HepG2 (cell line): Measurements from ENCODE around the gene NAPEPLD. TPM values are rescaled to one million over a fixed set of nuclear protein-coding genes. Genes with fewer than 3 reads are reported as not detected.
A peak's percentile ranks its signal among the peaks of the same experiment; 100 is the strongest.

Experiments
- ATAC-seq: fragments of 200-7000 bp; cut with Tn5 transposase; 3 replicates; pipeline ENCODE4 v1.9.1; 2020; ENCODE audit warnings: mild to moderate bottlenecking, moderate library complexity
- BruUV-seq: library from RNA; stranded (reverse); fragments of 400-500 nt; replicated peaks from 2 replicates; lab custom pipeline; 2021; lab: Mats Ljungman, UMichigan
- CTCF ChIA-PET: fragments of 300-600 bp; formaldehyde crosslinking; extraction: SDS; loops from one replicate; lab custom pipeline; 2021; ENCODE audit warnings: low total read pairs, inconsistent platforms, low intra/inter-chr PET ratio; lab: Yijun Ruan, JAX
- POLR2A ChIA-PET: fragments of 350-600 bp; sonication (Branson Sonifier 250); formaldehyde crosslinking; loops from one replicate; lab custom pipeline; 2020; ENCODE audit warnings: antibody characterized with exemption, inconsistent platforms; lab: Yijun Ruan, JAX
- DNase-seq: peaks from one replicate; pipeline ENCODE4 v3.0.0-alpha.2; 2015; ENCODE audit warnings: low spot score
- FAIRE-seq: peaks from 3 replicates; lab custom pipeline; 2011; peaks lifted over from hg19 to GRCh38; lab: Jason Lieb, UNC
- H2AFZ ChIP-seq: one replicate; pipeline ENCODE4 v1.6.1; 2011; ENCODE audit warnings: low read length, inconsistent platforms
- H3K27ac ChIP-seq: fragments of 300-600 bp; 3 replicates; pipeline ENCODE4 v1.8.0; 2011; ENCODE audit warnings: mixed run types, mild to moderate bottlenecking, mixed read lengths, low read length, inconsistent platforms; ENCODE audit not compliant: insufficient read depth; ENCODE audit errors: extremely low read length
- H3K27me3 ChIP-seq, 2 experiments: fragments of 200-600 bp in 1 of 2; 2 replicates in 1 of 2; 3 replicates in 1 of 2; pipeline versions ENCODE4 v1.6.0 to v1.8.0; 2011; ENCODE audit warnings: low read length in 2 of 2, mild to moderate bottlenecking in 2 of 2, moderate library complexity in 2 of 2, inconsistent platforms in 1 of 2; ENCODE audit not compliant: insufficient read depth in 2 of 2, control insufficient read depth in 1 of 2
- H3K36me3 ChIP-seq, 2 experiments: fragments of 200-600 bp in 1 of 2; replicated peaks in 1 of 2; 2 replicates in 1 of 2; 3 replicates in 1 of 2; pipeline versions ENCODE4 v1.5.1 to v1.8.0; 2011; ENCODE audit warnings: low read length in 2 of 2, inconsistent platforms in 1 of 2; ENCODE audit not compliant: insufficient read depth in 2 of 2, control insufficient read depth in 1 of 2
- H3K4me1 ChIP-seq: 2 replicates; pipeline ENCODE4 v1.5.1; 2012; ENCODE audit warnings: low read length, inconsistent platforms; ENCODE audit not compliant: insufficient read depth
- H3K4me2 ChIP-seq: 2 replicates; pipeline ENCODE4 v1.6.0; 2011; ENCODE audit warnings: low read depth, low read length, inconsistent platforms
- H3K4me3 ChIP-seq, 3 experiments: fragments of 200-600 bp in 1 of 3; sonication (generic), shearing (Covaris generic) in 1 of 3; replicated peaks in 1 of 3; 2 replicates each; pipeline ENCODE4 v1.5.1; 2011 to 2016; ENCODE audit warnings: low read length in 3 of 3, inconsistent platforms in 2 of 3, low read depth in 2 of 3, mild to moderate bottlenecking in 2 of 3, control low read depth in 1 of 3, mixed read lengths in 1 of 3; ENCODE audit not compliant: insufficient read depth in 1 of 3
- H3K79me2 ChIP-seq: one replicate; pipeline ENCODE4 v1.6.1; 2011; ENCODE audit warnings: low read length, inconsistent platforms; ENCODE audit not compliant: insufficient read depth
- H3K9ac ChIP-seq: 2 replicates; pipeline ENCODE4 v1.6.0; 2011; ENCODE audit warnings: mild to moderate bottlenecking, low read depth, low read length, inconsistent platforms; ENCODE audit not compliant: insufficient read depth
- H3K9me3 ChIP-seq: 2 replicates; pipeline ENCODE4 v1.5.1; 2012; ENCODE audit warnings: mild to moderate bottlenecking, low read length
- H4K20me1 ChIP-seq: 2 replicates; pipeline ENCODE4 v1.6.0; 2011; ENCODE audit warnings: inconsistent platforms, mild to moderate bottlenecking, low read length, moderate library complexity; ENCODE audit not compliant: insufficient read depth
- CEBPB ChIP-seq: IDR thresholded peaks from 2 replicates; pipeline ENCODE4 v1.6.1; 2011; ENCODE audit warnings: low read depth, low read length, improper control_type of control experiment, borderline replicate concordance
- HDAC1 ChIP-seq: sonication (generic); formaldehyde crosslinking; IDR thresholded peaks from 2 replicates; pipeline ENCODE4 v1.5.1; 2020; ENCODE audit warnings: mild to moderate bottlenecking, missing genetic modification reagents
- MEIS1 ChIP-seq: sonication (generic); formaldehyde crosslinking; IDR thresholded peaks from 2 replicates; pipeline ENCODE4 v1.9.0; 2021; ENCODE audit warnings: mild to moderate bottlenecking, missing genetic modification reagents, moderate library complexity, borderline replicate concordance
- PCBP1 ChIP-seq: fragments of 200-400 bp; formaldehyde crosslinking; IDR thresholded peaks from 2 replicates; pipeline ENCODE4 v1.6.1; 2017; ENCODE audit warnings: mild to moderate bottlenecking, low read depth, low read length, borderline replicate concordance
- RFX5 ChIP-seq: IDR thresholded peaks from 2 replicates; pipeline ENCODE4 v1.6.1; 2011; ENCODE audit warnings: low read depth, low read length, improper control_type of control experiment
- WGBS: methylation state at CpG from one replicate; pipeline ENCODE4 v1.1.6; 2017; ENCODE audit warnings: low lambda C conversion rate; 5-methylcytosine and 5-hydroxymethylcytosine counted together
- in situ Hi-C: cut with HindIII; loops from 2 replicates; pipeline ENCODE4 v1.10.0; 2017; ENCODE audit warnings: low pct_unique_long_range_greater_than_20kb; ENCODE audit not compliant: extremely low pct_ligation_motif_present
- intact Hi-C: fragments of 100-400 bp; cut with micrococcal nuclease; formaldehyde crosslinking; loops from one replicate; pipeline ENCODE4 v1.10.0; 2022; ENCODE audit not compliant: unreplicated experiment
- polyA plus RNA-seq, 8 experiments: library from polyadenylated mRNA; depleted of rRNA in 3 of 8; stranded (reverse) in 7 of 8; unstranded in 1 of 8; fragments of >200 nt; fragmentation: Illumina TruSeq in 4 of 8; extraction: Trizol in 4 of 8; gene quantifications; 2 replicates each; pipeline versions ENCODE4 v1.2.1 to v1.2.3, GENCODE V29; 2011 to 2016; ENCODE audit warnings: low read depth in 4 of 8, missing spikeins in 1 of 8, mixed read lengths in 1 of 8; ENCODE audit not compliant: insufficient read depth in 1 of 8
- total RNA-seq, 5 experiments: library from RNA; depleted of rRNA; stranded (reverse); fragments of >200 nt; fragmentation: Illumina TruSeq; extraction: Trizol; gene quantifications; 2 replicates each; pipeline ENCODE4 v1.2.3, GENCODE V29; 2016; ENCODE audit warnings: low read depth in 1 of 5

Gene NAPEPLD
- total and polyA plus RNA-seq, 2 of the 13 experiments (the other 11 are each of a cell fraction or from before 2014, with no cell fraction given): 3.4 to 5.6 TPM

DNA sequence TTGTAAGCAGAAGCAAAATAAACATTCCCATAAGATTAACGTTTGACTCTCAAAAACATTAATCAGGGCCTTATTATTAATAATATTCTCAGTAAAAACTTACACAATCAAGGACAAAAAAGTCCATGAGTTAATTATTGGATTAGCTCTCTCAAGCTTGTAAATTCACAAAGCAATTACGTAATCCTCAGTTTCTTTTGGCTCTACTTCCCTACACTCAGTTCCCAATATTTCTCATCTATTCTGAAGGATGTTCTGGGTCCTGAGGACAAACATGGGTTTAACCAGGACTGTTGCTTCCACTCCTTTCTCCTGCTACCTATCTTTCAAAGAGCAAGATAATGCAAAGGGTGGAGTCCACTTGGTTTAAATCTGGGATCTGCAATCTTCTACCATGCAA is 89.4 kb downstream of the NAPEPLD start:
- no peak overlapping the region for H3K27ac ChIP-seq
- no peak overlapping the region for H3K9ac ChIP-seq
- H3K9me3 ChIP-seq: no peaks in the 10 kb centered on the region
- in situ Hi-C loops (loop anchor here (25.0 kb wide), 1 partner anchor 297 kb away; no protein-coding TSS in a partner anchor), intact Hi-C loops (no loop called here)
- POLR2A ChIA-PET: interaction anchor here (1.3 kb wide), 1 partner anchor 15 kb away, joined by 3 read pairs; the partner anchor contains the start of gene FBXL13
- H3K4me2 ChIP-seq: no peak overlapping the region
- TF ChIP-seq CEBPB: peak; percentile 57
- no peak for TF ChIP-seq HDAC1
- no peak for TF ChIP-seq MEIS1 (CRISPR knock-in tag)
- no peaks in the 10 kb centered on the region for H4K20me1 ChIP-seq
- no peaks in the 10 kb centered on the region; the same call in 1 of the 2 replicates for H3K4me1 ChIP-seq
- FAIRE-seq: no peak
- WGBS: 46% methylated on average over 2 of the region's 2 CpGs
- CTCF ChIA-PET: no interaction called here
- DNase-seq: no peak
- H3K27me3 ChIP-seq: no peaks in the 10 kb centered on the region
- H3K4me3 ChIP-seq: no peak overlapping the region
- H2AFZ ChIP-seq: no peak overlapping the region
- no peaks in the 10 kb centered on the region for H3K36me3 ChIP-seq
- H3K79me2 ChIP-seq: no peaks in the 10 kb centered on the region
- no TSS peak for BruUV-seq
- ATAC-seq: no peak

DNA sequence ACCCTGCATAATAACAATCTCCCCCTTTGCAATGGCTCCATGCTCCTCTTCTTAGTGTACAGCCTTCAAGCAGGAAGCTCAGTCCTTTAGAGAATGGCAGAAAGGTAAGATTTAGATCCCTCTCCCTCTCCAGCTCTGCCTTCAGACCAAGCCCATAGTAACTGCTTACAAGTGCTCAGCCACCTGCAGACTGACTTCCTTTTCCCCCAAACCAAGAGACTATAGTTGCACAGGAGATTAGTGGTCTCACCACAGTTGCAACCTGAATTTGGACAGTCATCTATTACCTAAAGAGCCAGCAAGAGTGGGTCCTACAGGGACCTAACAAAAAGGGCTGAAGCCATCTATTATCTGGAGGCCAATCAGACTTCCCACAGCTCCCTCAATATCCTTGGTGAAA is 90.8 kb downstream of the NAPEPLD start:
- CTCF ChIA-PET: no interaction called here
- Histone ChIP-seq H3K79me2 (no peaks in the 10 kb centered on the region), H3K27me3 (no peaks in the 10 kb centered on the region), H4K20me1 (no peaks in the 10 kb centered on the region), H2AFZ (no peak overlapping the region), H3K27ac (no peak overlapping the region), H3K9me3 (no peaks in the 10 kb centered on the region), H3K4me1 (no peaks in the 10 kb centered on the region; the same call in 1 of the 2 replicates), H3K36me3 (no peaks in the 10 kb centered on the region), H3K4me2 (no peak overlapping the region), H3K9ac (no peak overlapping the region), H3K4me3 (no peak overlapping the region)
- DNase-seq (no peak), FAIRE-seq (no peak), ATAC-seq (no peak)
- intact Hi-C loops (no loop called here), in situ Hi-C loops (loop anchor here (25.0 kb wide), 1 partner anchor 296 kb away; no protein-coding TSS in a partner anchor)
- BruUV-seq: no TSS peak
- TF ChIP-seq PCBP1 (no peak), RFX5 (peak; percentile 36; the same call in 1 of the 2 replicates)
- POLR2A ChIA-PET: interaction anchor here (1.3 kb wide), 1 partner anchor 16 kb away, joined by 3 read pairs; the partner anchor contains the start of gene FBXL13
